PC-3 (cell line): ENCODE data around the gene COMMD2.

Experiments used
- CTCF ChIP-seq: fragments of 300-600 bp; sonication (generic); conservative IDR thresholded peaks from 2 replicates; pipeline ENCODE4 v1.5.1; 2017; ENCODE audit warnings: antibody characterized with exemption, low read depth, mild to moderate bottlenecking, low read length
- EZH2 ChIP-seq: fragments of 300-600 bp; sonication (generic); IDR thresholded peaks from one replicate; pipeline ENCODE4 v1.6.1; 2017; ENCODE audit warnings: antibody characterized with exemption, mild to moderate bottlenecking, low read length; ENCODE audit not compliant: unreplicated experiment
- EZH2phosphoT487 ChIP-seq: fragments of 300-600 bp; sonication (generic); IDR thresholded peaks from 2 replicates; pipeline ENCODE4 v1.6.1; 2018; ENCODE audit warnings: mild to moderate bottlenecking, antibody characterized with exemption, low read length, borderline replicate concordance

GRCh38 chr3:149702691-149703441, 49.4 kb downstream of the COMMD2 start:
- TF ChIP-seq CTCF (no peak), EZH2phosphoT487 (no peak), EZH2 (no peak)
